ENCODE measurements around the gene SLC12A3.

Gene SLC12A3

GRCh38 chr16:56918467-56919012 lies 53.5 kb downstream of the SLC12A3 start:
- Histone ChIP-seq H3K27me3 (ENCODE audit: control insufficient read depth, insufficient read depth, low read length) (no peaks in the 10 kb centered on the region), H3K4me1 (ENCODE audit: control insufficient read depth, insufficient read depth, low read length) (no peaks in the 10 kb centered on the region), H3K36me3 (ENCODE audit: control insufficient read depth, insufficient read depth, low read length) (no peaks in the 10 kb centered on the region), H3K4me3 (ENCODE audit: low read depth, low read length) (no peak overlapping the region), H3K9ac (ENCODE audit: low read depth, low read length) (no peak overlapping the region), H3K9me3 (ENCODE audit: control insufficient read depth, insufficient read depth, low read length) (no peaks in the 10 kb centered on the region)

- Histone ChIP-seq H3K36me3 (ENCODE audit: control insufficient read depth, insufficient read depth, low read length) (no peaks in the 10 kb centered on the region), H3K9me3 (ENCODE audit: control insufficient read depth, insufficient read depth, low read length) (no peaks in the 10 kb centered on the region), H3K4me3 (ENCODE audit: low read depth, low read length) (no peak overlapping the region), H3K27me3 (ENCODE audit: control insufficient read depth, insufficient read depth, low read length) (no peaks in the 10 kb centered on the region), H3K4me1 (ENCODE audit: control insufficient read depth, insufficient read depth, low read length) (no peaks in the 10 kb centered on the region), H3K9ac (ENCODE audit: low read depth, low read length) (no peak overlapping the region)
Observed at GRCh38 chr16:56919099-56919800, 54.2 kb downstream of the SLC12A3 start.

- H3K4me1 ChIP-seq (ENCODE audit: control insufficient read depth, insufficient read depth, low read length): no peaks in the 10 kb centered on the region
- H3K9me3 ChIP-seq (ENCODE audit: control insufficient read depth, insufficient read depth, low read length): no peaks in the 10 kb centered on the region
- no peak overlapping the region for H3K4me3 ChIP-seq (ENCODE audit: low read depth, low read length)
Observed at GRCh38 chr16:56921571-56921970, 56.6 kb downstream of the SLC12A3 start.

GRCh38 chr16:56923481-56924091 lies 58.6 kb downstream of the SLC12A3 start:
- no peaks in the 10 kb centered on the region for H3K4me1 ChIP-seq (ENCODE audit: control insufficient read depth, insufficient read depth, low read length)

More at GRCh38 chr16:56921571-56921970, 56.6 kb downstream of the SLC12A3 start:
- Histone ChIP-seq H3K36me3 (ENCODE audit: control insufficient read depth, insufficient read depth, low read length) (no peaks in the 10 kb centered on the region), H3K9ac (ENCODE audit: low read depth, low read length) (no peak overlapping the region), H3K27me3 (ENCODE audit: control insufficient read depth, insufficient read depth, low read length) (no peaks in the 10 kb centered on the region)

GRCh38 chr16:56927471-56927870 lies 62.5 kb downstream of the SLC12A3 start:
- Histone ChIP-seq H3K4me1 (ENCODE audit: control insufficient read depth, insufficient read depth, low read length) (peaks cover 5% of the 10 kb centered on the region), H3K27me3 (ENCODE audit: control insufficient read depth, insufficient read depth, low read length) (no peaks in the 10 kb centered on the region), H3K36me3 (ENCODE audit: control insufficient read depth, insufficient read depth, low read length) (no peaks in the 10 kb centered on the region), H3K9ac (ENCODE audit: low read depth, low read length) (no peak overlapping the region), H3K9me3 (ENCODE audit: control insufficient read depth, insufficient read depth, low read length) (no peaks in the 10 kb centered on the region), H3K4me3 (ENCODE audit: low read depth, low read length) (no peak overlapping the region)

More at GRCh38 chr16:56923481-56924091, 58.6 kb downstream of the SLC12A3 start:
- no peaks in the 10 kb centered on the region for H3K9me3 ChIP-seq (ENCODE audit: control insufficient read depth, insufficient read depth, low read length)
- no peaks in the 10 kb centered on the region for H3K36me3 ChIP-seq (ENCODE audit: control insufficient read depth, insufficient read depth, low read length)
- H3K4me3 ChIP-seq (ENCODE audit: low read depth, low read length): no peak overlapping the region
- no peak overlapping the region for H3K9ac ChIP-seq (ENCODE audit: low read depth, low read length)
- H3K27me3 ChIP-seq (ENCODE audit: control insufficient read depth, insufficient read depth, low read length): no peaks in the 10 kb centered on the region

- Histone ChIP-seq H3K4me1 (ENCODE audit: control insufficient read depth, insufficient read depth, low read length) (peaks cover 8% of the 10 kb centered on the region), H3K36me3 (ENCODE audit: control insufficient read depth, insufficient read depth, low read length) (no peaks in the 10 kb centered on the region), H3K9ac (ENCODE audit: low read depth, low read length) (no peak overlapping the region), H3K4me3 (ENCODE audit: low read depth, low read length) (no peak overlapping the region), H3K27me3 (ENCODE audit: control insufficient read depth, insufficient read depth, low read length) (no peaks in the 10 kb centered on the region), H3K9me3 (ENCODE audit: control insufficient read depth, insufficient read depth, low read length) (no peaks in the 10 kb centered on the region)
Observed at GRCh38 chr16:56929639-56930038, 64.6 kb downstream of the SLC12A3 start.

- peaks cover 3% of the 10 kb centered on the region for H3K36me3 ChIP-seq (ENCODE audit: control insufficient read depth, insufficient read depth, low read length)
- no peak overlapping the region for H3K9ac ChIP-seq (ENCODE audit: low read depth, low read length)
- H3K4me1 ChIP-seq (ENCODE audit: control insufficient read depth, insufficient read depth, low read length): peaks cover 8% of the 10 kb centered on the region
- no peaks in the 10 kb centered on the region for H3K27me3 ChIP-seq (ENCODE audit: control insufficient read depth, insufficient read depth, low read length)
- H3K4me3 ChIP-seq (ENCODE audit: low read depth, low read length): peak overlapping the region; percentile 6
- H3K9me3 ChIP-seq (ENCODE audit: control insufficient read depth, insufficient read depth, low read length): no peaks in the 10 kb centered on the region
Observed at GRCh38 chr16:56930486-56931270, 65.7 kb downstream of the SLC12A3 start.

GRCh38 chr16:56931271-56931891 lies 66.4 kb downstream of the SLC12A3 start:
- H3K4me1 ChIP-seq (ENCODE audit: control insufficient read depth, insufficient read depth, low read length): peaks cover 8% of the 10 kb centered on the region
- peak overlapping the region; percentile 70 for H3K9ac ChIP-seq (ENCODE audit: low read depth, low read length)
- peak overlapping the region; percentile 45 for H3K4me3 ChIP-seq (ENCODE audit: low read depth, low read length)
- H3K27me3 ChIP-seq (ENCODE audit: control insufficient read depth, insufficient read depth, low read length): no peaks in the 10 kb centered on the region
- peaks cover 4% of the 10 kb centered on the region for H3K36me3 ChIP-seq (ENCODE audit: control insufficient read depth, insufficient read depth, low read length)
- H3K9me3 ChIP-seq (ENCODE audit: control insufficient read depth, insufficient read depth, low read length): no peaks in the 10 kb centered on the region

GRCh38 chr16:56931892-56932720 lies 67.1 kb downstream of the SLC12A3 start, which contains the start of gene HERPUD1:
Gene HERPUD1, plus strand, starts transcription at chr16:56932142. Its CDS starts 103 bp downstream, at chr16:56932245.
- Histone ChIP-seq H3K9me3 (ENCODE audit: control insufficient read depth, insufficient read depth, low read length) (no peaks in the 10 kb centered on the region), H3K4me3 (ENCODE audit: low read depth, low read length) (peak within 1 kb of the TSS; percentile 86), H3K9ac (ENCODE audit: low read depth, low read length) (peak within 1 kb of the TSS; percentile 76), H3K4me1 (ENCODE audit: control insufficient read depth, insufficient read depth, low read length) (peaks cover 8% of the 10 kb centered on the region), H3K27me3 (ENCODE audit: control insufficient read depth, insufficient read depth, low read length) (no peaks in the 10 kb centered on the region), H3K36me3 (ENCODE audit: control insufficient read depth, insufficient read depth, low read length) (peaks cover 7% of the 10 kb centered on the region)

GRCh38 chr16:56932721-56933619 lies 68.0 kb downstream of the SLC12A3 start:
- Histone ChIP-seq H3K9ac (ENCODE audit: low read depth, low read length) (peak overlapping the region; percentile 76), H3K9me3 (ENCODE audit: control insufficient read depth, insufficient read depth, low read length) (no peaks in the 10 kb centered on the region), H3K4me3 (ENCODE audit: low read depth, low read length) (peak overlapping the region; percentile 86), H3K27me3 (ENCODE audit: control insufficient read depth, insufficient read depth, low read length) (no peaks in the 10 kb centered on the region), H3K36me3 (ENCODE audit: control insufficient read depth, insufficient read depth, low read length) (peaks cover 12% of the 10 kb centered on the region), H3K4me1 (ENCODE audit: control insufficient read depth, insufficient read depth, low read length) (peaks cover 8% of the 10 kb centered on the region)

All from iPS-15b (cell line).